ENCODE measurements around the gene DLG5.

DLG5 gene

GRCh38 chr10:77946084-77946483 is 19.5 kb upstream of the DLG5 start:
- DNase-seq = no peak

GRCh38 chr10:77944519-77944918 is 18.0 kb upstream of the DLG5 start:
- DNase-seq = no peak

- no peak for DNase-seq
Observed at GRCh38 chr10:77943121-77943901, 16.8 kb upstream of the DLG5 start.

GRCh38 chr10:77941790-77942189 is 15.2 kb upstream of the DLG5 start:
- DNase-seq = no peak

- no peak for DNase-seq
Observed at GRCh38 chr10:77940627-77941026, 14.1 kb upstream of the DLG5 start.

GRCh38 chr10:77940225-77940624 is 13.7 kb upstream of the DLG5 start:
- no peak for DNase-seq

GRCh38 chr10:77939561-77940001 is 13.0 kb upstream of the DLG5 start:
- DNase-seq = no peak

GRCh38 chr10:77936697-77937567 is 10.4 kb upstream of the DLG5 start:
- DNase-seq = no peak

- no peak for DNase-seq
Observed at GRCh38 chr10:77932016-77932715, 5.6 kb upstream of the DLG5 start.

- DNase-seq = no peak
Observed at GRCh38 chr10:77927402-77928246, 1.1 kb upstream of the DLG5 start.

GRCh38 chr10:77925795-77926565 is 575 bp downstream of the DLG5 start:
- no peak for DNase-seq

- no peak for DNase-seq
Observed at GRCh38 chr10:77925410-77925794, 1.2 kb downstream of the DLG5 start.

GRCh38 chr10:77922566-77923179 is 3.9 kb downstream of the DLG5 start:
- DNase-seq = no peak

GRCh38 chr10:77922055-77922454 is 4.5 kb downstream of the DLG5 start:
- no peak for DNase-seq

- no peak for DNase-seq
Observed at GRCh38 chr10:77921395-77921794, 5.2 kb downstream of the DLG5 start.

- no peak for DNase-seq
Observed at GRCh38 chr10:77920495-77920894, 6.1 kb downstream of the DLG5 start.

GRCh38 chr10:77919713-77920108 is 6.8 kb downstream of the DLG5 start:
- DNase-seq = no peak

GRCh38 chr10:77915319-77916105 is 11.0 kb downstream of the DLG5 start:
- DNase-seq = no peak

- DNase-seq = no peak
Observed at GRCh38 chr10:77913090-77913489, 13.5 kb downstream of the DLG5 start.

- DNase-seq = no peak
Observed at GRCh38 chr10:77912576-77912975, 14.0 kb downstream of the DLG5 start.

Measured in T-helper 9 cell (primary cell).